ENCODE results near the gene PRPF40B.

The PRPF40B gene

DNA sequence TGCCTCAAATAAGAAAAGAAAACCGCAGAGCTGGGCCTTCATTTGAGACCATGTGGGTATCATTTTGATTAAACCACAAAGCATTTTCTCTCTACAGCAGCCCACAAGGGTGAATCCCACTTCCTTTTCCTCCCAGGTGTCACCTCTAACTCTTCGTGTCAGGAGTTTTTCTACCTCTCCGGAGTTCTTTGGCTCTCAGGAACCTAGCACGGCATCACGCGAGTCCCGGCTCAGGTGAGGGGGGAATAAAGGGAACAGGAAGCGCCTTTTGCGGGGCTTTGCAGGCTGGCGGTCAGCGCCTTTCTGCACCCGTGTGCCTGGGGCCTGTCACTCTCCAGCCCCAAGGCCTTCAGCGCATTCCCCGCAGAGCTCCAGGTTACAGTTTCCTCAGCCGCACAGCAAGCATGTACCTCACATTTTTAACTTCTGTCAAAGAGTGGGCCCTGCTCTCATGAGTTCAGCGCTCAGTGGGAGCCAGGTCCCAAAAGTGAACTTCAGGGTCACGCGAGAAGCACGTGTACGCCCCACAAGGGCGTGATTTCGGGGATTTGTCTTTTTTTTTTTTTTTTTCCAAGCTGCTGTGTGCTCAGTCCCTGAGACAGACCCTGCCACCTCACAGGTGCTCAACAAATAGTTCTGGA, 740 bp upstream of the PRPF40B start:
- H3K9me3 ChIP-seq (ENCODE audit: insufficient read depth, low read length), result no peaks in the 10 kb centered on the region
- H3K9ac ChIP-seq (ENCODE audit: low read length), result peak overlapping the region; percentile 63
- no peaks in the 10 kb centered on the region for H3K27me3 ChIP-seq (ENCODE audit: low read length)
- peak overlapping the region; percentile 39 for H3K4me3 ChIP-seq (ENCODE audit: insufficient read depth, low read length, poor library complexity, severe bottlenecking)
- H3K79me2 ChIP-seq (ENCODE audit: insufficient read depth, low read length), result no peaks in the 10 kb centered on the region
- no peaks in the 10 kb centered on the region for H3K9me2 ChIP-seq (replicated peaks; ENCODE audit: insufficient read depth, low read length)
- H2AFZ ChIP-seq (ENCODE audit: low read depth, low read length, severe bottlenecking), result peak overlapping the region; percentile 46
- H3F3A ChIP-seq (ENCODE audit: insufficient read depth), result peaks cover 26% of the 10 kb centered on the region
- no peaks in the 10 kb centered on the region for H3K36me3 ChIP-seq (ENCODE audit: low read length)
- H3K27ac ChIP-seq (ENCODE audit: low read depth, low read length), result peak overlapping the region; percentile 84
- peak overlapping the region; percentile 69 for H3K4me2 ChIP-seq (ENCODE audit: low read depth, low read length, poor library complexity, severe bottlenecking)
- no peaks in the 10 kb centered on the region for H4K20me1 ChIP-seq (ENCODE audit: low read depth, low read length)
- no peak for TF ChIP-seq EZH2phosphoT487 (conservative IDR thresholded peaks at IDR 0.05; ENCODE audit: low read length)
- TF ChIP-seq, protein P1, sequence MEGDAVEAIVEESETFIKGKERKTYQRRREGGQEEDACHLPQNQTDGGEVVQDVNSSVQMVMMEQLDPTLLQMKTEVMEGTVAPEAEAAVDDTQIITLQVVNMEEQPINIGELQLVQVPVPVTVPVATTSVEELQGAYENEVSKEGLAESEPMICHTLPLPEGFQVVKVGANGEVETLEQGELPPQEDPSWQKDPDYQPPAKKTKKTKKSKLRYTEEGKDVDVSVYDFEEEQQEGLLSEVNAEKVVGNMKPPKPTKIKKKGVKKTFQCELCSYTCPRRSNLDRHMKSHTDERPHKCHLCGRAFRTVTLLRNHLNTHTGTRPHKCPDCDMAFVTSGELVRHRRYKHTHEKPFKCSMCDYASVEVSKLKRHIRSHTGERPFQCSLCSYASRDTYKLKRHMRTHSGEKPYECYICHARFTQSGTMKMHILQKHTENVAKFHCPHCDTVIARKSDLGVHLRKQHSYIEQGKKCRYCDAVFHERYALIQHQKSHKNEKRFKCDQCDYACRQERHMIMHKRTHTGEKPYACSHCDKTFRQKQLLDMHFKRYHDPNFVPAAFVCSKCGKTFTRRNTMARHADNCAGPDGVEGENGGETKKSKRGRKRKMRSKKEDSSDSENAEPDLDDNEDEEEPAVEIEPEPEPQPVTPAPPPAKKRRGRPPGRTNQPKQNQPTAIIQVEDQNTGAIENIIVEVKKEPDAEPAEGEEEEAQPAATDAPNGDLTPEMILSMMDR (IDR thresholded peaks at IDR 0.05; ENCODE audit: insufficient read depth, low read length, poor library complexity, severe bottlenecking), result no peak

DNA sequence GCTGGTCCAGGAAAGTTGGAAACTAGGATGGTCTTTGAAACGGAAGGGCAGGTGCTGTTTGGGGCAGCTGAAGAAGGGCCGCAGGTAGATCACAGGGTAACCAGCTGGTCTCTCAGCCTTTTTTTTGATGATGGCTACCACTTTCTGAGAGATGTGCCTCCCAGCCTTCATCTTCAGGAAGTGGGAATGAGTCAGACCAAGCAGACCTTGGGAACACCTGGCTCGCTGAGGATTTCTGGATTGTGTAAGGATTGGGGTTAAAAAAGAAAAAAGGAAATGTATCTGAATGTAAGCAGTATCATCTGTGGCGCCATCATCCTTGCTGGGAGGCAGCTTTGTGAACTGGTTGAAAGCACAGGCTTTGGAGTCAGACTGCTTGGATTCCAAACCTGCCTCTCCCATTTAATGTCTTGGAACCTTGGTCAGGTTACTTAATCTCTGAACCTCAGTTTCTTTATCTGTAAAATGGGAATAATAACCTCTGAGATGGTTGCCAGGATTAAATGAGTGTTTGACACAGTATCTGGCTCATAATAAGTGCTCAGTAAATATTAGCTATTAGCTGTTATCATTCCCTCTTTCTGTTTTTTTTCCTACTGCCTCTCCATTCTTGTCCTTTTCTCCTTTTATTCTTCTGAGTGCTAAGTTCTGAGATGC, 1.7 kb downstream of the PRPF40B start:
- no peaks in the 10 kb centered on the region for H3K9me2 ChIP-seq (replicated peaks; ENCODE audit: insufficient read depth, low read length)
- H3K79me2 ChIP-seq (ENCODE audit: insufficient read depth, low read length), result no peaks in the 10 kb centered on the region
- no peaks in the 10 kb centered on the region for H3K36me3 ChIP-seq (ENCODE audit: low read length)
- TF ChIP-seq, protein P1 (IDR thresholded peaks at IDR 0.05; ENCODE audit: insufficient read depth, low read length, poor library complexity, severe bottlenecking), result no peak
- TF ChIP-seq EZH2phosphoT487 (conservative IDR thresholded peaks at IDR 0.05; ENCODE audit: low read length), result no peak
- H3K27me3 ChIP-seq (ENCODE audit: low read length), result no peaks in the 10 kb centered on the region
- H2AFZ ChIP-seq (ENCODE audit: low read depth, low read length, severe bottlenecking), result no peak overlapping the region
- H3K4me3 ChIP-seq (ENCODE audit: insufficient read depth, low read length, poor library complexity, severe bottlenecking), result no peak overlapping the region
- H3K27ac ChIP-seq (ENCODE audit: low read depth, low read length), result no peak overlapping the region
- H3K9ac ChIP-seq (ENCODE audit: low read length), result no peak overlapping the region
- peaks cover 26% of the 10 kb centered on the region for H3F3A ChIP-seq (ENCODE audit: insufficient read depth)
- H4K20me1 ChIP-seq (ENCODE audit: low read depth, low read length), result no peaks in the 10 kb centered on the region
- H3K9me3 ChIP-seq (ENCODE audit: insufficient read depth, low read length), result no peaks in the 10 kb centered on the region
- H3K4me2 ChIP-seq (ENCODE audit: low read depth, low read length, poor library complexity, severe bottlenecking), result no peak overlapping the region

DNA sequence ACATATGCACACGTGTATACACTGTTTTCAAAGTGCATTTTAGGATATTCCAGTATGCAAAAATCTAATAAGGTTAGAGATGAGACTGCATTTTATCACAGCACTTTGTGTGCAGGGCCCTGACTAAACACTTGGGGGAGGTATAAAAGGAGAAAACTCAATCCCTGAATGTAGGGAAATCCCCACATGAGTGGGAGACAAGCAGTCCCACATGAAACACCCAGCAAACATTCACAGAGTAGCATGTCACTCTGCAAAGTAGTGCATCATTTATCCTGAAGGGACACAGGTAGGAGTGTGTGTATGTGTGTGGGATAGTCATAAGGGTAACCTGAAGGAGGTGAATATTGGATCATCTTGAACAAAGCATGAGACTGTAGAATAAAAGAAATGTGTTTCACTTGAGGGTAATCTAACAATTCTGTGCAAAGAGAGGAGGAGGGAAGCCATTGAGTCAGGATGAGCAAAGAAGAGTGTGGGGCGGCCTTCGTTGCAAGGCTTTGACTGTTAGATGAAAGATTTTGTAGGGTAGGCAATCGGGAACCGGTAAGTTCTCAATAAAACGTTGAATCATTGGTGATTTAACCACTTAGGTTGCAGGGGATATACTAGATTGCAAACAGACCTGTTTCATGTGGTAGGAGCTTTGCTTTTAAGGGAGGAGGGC, 2.9 kb downstream of the PRPF40B start:
- Histone ChIP-seq H3K4me2 (ENCODE audit: low read depth, low read length, poor library complexity, severe bottlenecking) (no peak overlapping the region), H3K36me3 (ENCODE audit: low read length) (no peaks in the 10 kb centered on the region), H3K27me3 (ENCODE audit: low read length) (no peaks in the 10 kb centered on the region), H3K79me2 (ENCODE audit: insufficient read depth, low read length) (no peaks in the 10 kb centered on the region), H3K9ac (ENCODE audit: low read length) (no peak overlapping the region), H3F3A (ENCODE audit: insufficient read depth) (peaks cover 25% of the 10 kb centered on the region), H4K20me1 (ENCODE audit: low read depth, low read length) (no peaks in the 10 kb centered on the region), H3K9me3 (ENCODE audit: insufficient read depth, low read length) (no peaks in the 10 kb centered on the region), H2AFZ (ENCODE audit: low read depth, low read length, severe bottlenecking) (no peak overlapping the region), H3K4me3 (ENCODE audit: insufficient read depth, low read length, poor library complexity, severe bottlenecking) (no peak overlapping the region), H3K27ac (ENCODE audit: low read depth, low read length) (no peak overlapping the region), H3K9me2 (replicated peaks; ENCODE audit: insufficient read depth, low read length) (no peaks in the 10 kb centered on the region)
- TF ChIP-seq EZH2phosphoT487 (conservative IDR thresholded peaks at IDR 0.05; ENCODE audit: low read length), result no peak
- TF ChIP-seq, protein P1 (IDR thresholded peaks at IDR 0.05; ENCODE audit: insufficient read depth, low read length, poor library complexity, severe bottlenecking), result no peak
